DMS114 treated with DMSO at 0.1 percent for 48 hours (cell line): ENCODE measurements around the gene MEIS1.
"Not testable (repeated sequence)": the region's sequence is repeated elsewhere in the genome, so short reads cannot be mapped to it uniquely, and the experiment has no call there.

Source experiments
- DNase-seq: peaks from one replicate; lab custom pipeline; 2025; ENCODE audit not compliant: unreplicated experiment; lab: John Stamatoyannopoulos, UW

Gene MEIS1

GRCh38 chr2:66466433-66466832 lies 31.5 kb downstream of the MEIS1 start:
- DNase-seq, result no peak

GRCh38 chr2:66467718-66468117 lies 32.8 kb downstream of the MEIS1 start:
- no peak for DNase-seq

GRCh38 chr2:66469214-66469902 lies 34.4 kb downstream of the MEIS1 start:
- DNase-seq, result no peak

- no peak for DNase-seq
These were observed 35.3 kb downstream of the MEIS1 start for GRCh38 chr2:66470199-66470598.

GRCh38 chr2:66472225-66472843 lies 37.4 kb downstream of the MEIS1 start:
- DNase-seq, result no peak

GRCh38 chr2:66477135-66477842 lies 42.4 kb downstream of the MEIS1 start:
- DNase-seq, result no peak

- no peak for DNase-seq
These were observed 43.4 kb downstream of the MEIS1 start for GRCh38 chr2:66478299-66478698.

- no peak for DNase-seq
These were observed 43.9 kb downstream of the MEIS1 start for GRCh38 chr2:66478731-66479316.

- no peak for DNase-seq
These were observed 46.2 kb downstream of the MEIS1 start for GRCh38 chr2:66481100-66481549.

- DNase-seq, result not testable (repeated sequence)
These were observed 50.3 kb downstream of the MEIS1 start for GRCh38 chr2:66485252-66485651.

GRCh38 chr2:66488946-66489345 lies 54.0 kb downstream of the MEIS1 start:
- DNase-seq, result no peak

- DNase-seq, result no peak
These were observed 54.5 kb downstream of the MEIS1 start for GRCh38 chr2:66489436-66489835.

- DNase-seq, result no peak
These were observed 55.7 kb downstream of the MEIS1 start for GRCh38 chr2:66490588-66491001.

GRCh38 chr2:66494708-66495107 lies 59.8 kb downstream of the MEIS1 start:
- DNase-seq, result no peak

- DNase-seq, result no peak
These were observed 61.1 kb downstream of the MEIS1 start for GRCh38 chr2:66495788-66496640.

GRCh38 chr2:66496670-66497420 lies 61.9 kb downstream of the MEIS1 start:
- DNase-seq, result no peak

- DNase-seq, result no peak
These were observed 62.7 kb downstream of the MEIS1 start for GRCh38 chr2:66497431-66498288.

GRCh38 chr2:66498289-66498975 lies 63.5 kb downstream of the MEIS1 start:
- no peak for DNase-seq

- no peak for DNase-seq
These were observed 66.3 kb downstream of the MEIS1 start for GRCh38 chr2:66501267-66501666.
